HEK293 (cell line): ENCODE measurements around the gene LMF1.

Source experiments
- GFI1B ChIP-seq: fragments of 450-650 bp; formaldehyde crosslinking; IDR thresholded peaks from 2 replicates; pipeline ENCODE4 v1.5.1; 2016; ENCODE audit warnings: missing biosample characterization, missing genetic modification characterization
- HOXA7 ChIP-seq: sonication (generic); formaldehyde crosslinking; IDR thresholded peaks from 2 replicates; pipeline ENCODE4 v1.8.1; 2022; ENCODE audit warnings: missing genetic modification reagents, borderline replicate concordance
- KLF9 ChIP-seq: fragments of 450-650 bp; formaldehyde crosslinking; IDR thresholded peaks from 2 replicates; pipeline ENCODE4 v1.5.1; 2016; ENCODE audit warnings: missing biosample characterization, missing genetic modification characterization, low read depth
- REPIN1 ChIP-seq: fragments of 450-650 bp; formaldehyde crosslinking; IDR thresholded peaks from 2 replicates; pipeline ENCODE4 v1.5.1; 2017; ENCODE audit warnings: missing biosample characterization, missing genetic modification characterization, low read depth
- ZBTB48 ChIP-seq: fragments of 450-650 bp; formaldehyde crosslinking; IDR thresholded peaks from 2 replicates; pipeline ENCODE4 v1.5.1; 2016; ENCODE audit warnings: missing biosample characterization, missing genetic modification characterization
- ZBTB7A ChIP-seq: fragments of 450-650 bp; formaldehyde crosslinking; IDR thresholded peaks from 2 replicates; pipeline ENCODE4 v1.5.1; 2016; ENCODE audit warnings: low read depth, missing biosample characterization, missing genetic modification characterization
- ZEB2 ChIP-seq: fragments of 450-650 bp; formaldehyde crosslinking; IDR thresholded peaks from 2 replicates; pipeline ENCODE4 v1.5.1; 2016; ENCODE audit warnings: missing biosample characterization, missing genetic modification characterization
- ZNF140 ChIP-seq: fragments of 450-650 bp; formaldehyde crosslinking; IDR thresholded peaks from 2 replicates; pipeline ENCODE4 v1.5.1; 2016; ENCODE audit warnings: missing biosample characterization, missing genetic modification characterization
- ZNF341 ChIP-seq: fragments of 450-650 bp; formaldehyde crosslinking; IDR thresholded peaks from 2 replicates; pipeline ENCODE4; 2016; ENCODE audit warnings: low read depth, missing biosample characterization, missing genetic modification characterization
- ZNF596 ChIP-seq: fragments of 450-650 bp; IDR thresholded peaks from 2 replicates; pipeline ENCODE4 v1.5.0; 2018; ENCODE audit warnings: missing biosample characterization, mild to moderate bottlenecking, missing genetic modification characterization, moderate library complexity
- TF ChIP-seq, protein P1 (sequence below): fragments of 450-650 bp; formaldehyde crosslinking; IDR thresholded peaks from 2 replicates; pipeline ENCODE4 v1.5.1; 2016; ENCODE audit warnings: missing biosample characterization, missing genetic modification characterization
- TF ChIP-seq, protein P2 (sequence below): fragments of 450-650 bp; formaldehyde crosslinking; IDR thresholded peaks from 2 replicates; pipeline ENCODE4 v1.5.1; 2016; ENCODE audit warnings: missing biosample characterization, missing genetic modification characterization

DNA sequence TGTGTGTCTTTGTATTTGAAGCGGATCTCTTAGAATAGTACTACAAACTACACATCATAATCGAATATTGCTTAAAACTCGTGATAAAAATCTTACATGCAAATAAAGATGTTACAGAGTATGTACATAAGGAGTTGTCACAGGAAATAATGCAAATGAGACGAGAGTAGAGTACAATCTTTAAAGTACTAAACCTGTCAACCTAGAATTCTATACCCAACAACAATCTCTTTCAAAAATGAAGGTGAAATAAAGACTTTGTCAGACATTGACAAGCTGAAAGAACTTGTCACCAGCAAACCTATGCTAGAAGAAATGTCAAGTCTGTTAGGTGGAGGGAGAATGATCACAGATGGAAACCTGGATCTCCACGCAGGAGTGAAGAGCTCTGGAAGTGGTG lies 86.6 kb downstream of the LMF1 start:
- TF ChIP-seq KLF9 (tag by site-specific recombination) = no peak
- no peak for TF ChIP-seq GFI1B (tag by site-specific recombination)
- TF ChIP-seq, protein P1, sequence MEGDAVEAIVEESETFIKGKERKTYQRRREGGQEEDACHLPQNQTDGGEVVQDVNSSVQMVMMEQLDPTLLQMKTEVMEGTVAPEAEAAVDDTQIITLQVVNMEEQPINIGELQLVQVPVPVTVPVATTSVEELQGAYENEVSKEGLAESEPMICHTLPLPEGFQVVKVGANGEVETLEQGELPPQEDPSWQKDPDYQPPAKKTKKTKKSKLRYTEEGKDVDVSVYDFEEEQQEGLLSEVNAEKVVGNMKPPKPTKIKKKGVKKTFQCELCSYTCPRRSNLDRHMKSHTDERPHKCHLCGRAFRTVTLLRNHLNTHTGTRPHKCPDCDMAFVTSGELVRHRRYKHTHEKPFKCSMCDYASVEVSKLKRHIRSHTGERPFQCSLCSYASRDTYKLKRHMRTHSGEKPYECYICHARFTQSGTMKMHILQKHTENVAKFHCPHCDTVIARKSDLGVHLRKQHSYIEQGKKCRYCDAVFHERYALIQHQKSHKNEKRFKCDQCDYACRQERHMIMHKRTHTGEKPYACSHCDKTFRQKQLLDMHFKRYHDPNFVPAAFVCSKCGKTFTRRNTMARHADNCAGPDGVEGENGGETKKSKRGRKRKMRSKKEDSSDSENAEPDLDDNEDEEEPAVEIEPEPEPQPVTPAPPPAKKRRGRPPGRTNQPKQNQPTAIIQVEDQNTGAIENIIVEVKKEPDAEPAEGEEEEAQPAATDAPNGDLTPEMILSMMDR = no peak
- TF ChIP-seq, protein P2, sequence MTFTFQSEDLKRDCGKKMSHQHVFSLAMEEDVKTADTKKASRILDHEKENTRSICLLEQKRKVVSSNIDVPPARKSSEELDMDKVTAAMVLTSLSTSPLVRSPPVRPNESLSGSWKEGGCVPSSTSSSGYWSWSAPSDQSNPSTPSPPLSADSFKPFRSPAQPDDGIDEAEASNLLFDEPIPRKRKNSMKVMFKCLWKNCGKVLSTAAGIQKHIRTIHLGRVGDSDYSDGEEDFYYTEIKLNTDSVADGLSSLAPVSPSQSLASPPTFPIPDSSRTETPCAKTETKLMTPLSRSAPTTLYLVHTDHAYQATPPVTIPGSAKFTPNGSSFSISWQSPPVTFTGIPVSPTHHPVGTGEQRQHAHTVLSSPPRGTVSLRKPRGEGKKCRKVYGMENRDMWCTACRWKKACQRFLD (tag by site-specific recombination) = no peak
- TF ChIP-seq HOXA7 (CRISPR knock-in tag) = no peak
- no peak for TF ChIP-seq ZEB2 (tag by site-specific recombination)
- TF ChIP-seq ZBTB48 (tag by site-specific recombination) = no peak
- no peak for TF ChIP-seq ZNF140
- no peak for TF ChIP-seq ZBTB7A (tag by site-specific recombination)
- no peak for TF ChIP-seq ZNF596 (tag by site-specific recombination)
- TF ChIP-seq REPIN1 (tag by site-specific recombination) = no peak
- TF ChIP-seq ZNF341 (tag by site-specific recombination) = no peak
